ENCODE data around the gene GRAMD1C.

GRCh38 chr3:113968986-113969385 lies 130.4 kb downstream of the GRAMD1C start:
- TF ChIP-seq POLR2A (IDR thresholded peaks at IDR 0.05), result no peak
- TF ChIP-seq CTCF (IDR thresholded peaks at IDR 0.05), result no peak

All from ovary (tissue), 3 donors.